HG03469 (cell line): ENCODE data around the gene FLT3LG.

Experiments used
- ATAC-seq: cut with Tn5 transposase; IDR thresholded peaks from one replicate; pipeline ENCODE4 v1.9.1; 2021; ENCODE audit warnings: mild to moderate bottlenecking, moderate library complexity, moderate number of reproducible peaks; ENCODE audit not compliant: unreplicated experiment

FLT3LG gene

GRCh38 chr19:49473868-49474541 is at the start of gene FLT3LG:
TSS of gene FLT3LG (plus strand) at chr19:49474215. CDS start at chr19:49474640, 425 bp downstream.
- ATAC-seq = no peak

GRCh38 chr19:49425178-49425577 is 48.8 kb upstream of the FLT3LG start, which contains the start of gene GFY:
TSS of gene GFY (plus strand) at chr19:49425388. CDS start at chr19:49426431, 1,043 bp downstream.
- no peak for ATAC-seq

GRCh38 chr19:49425922-49426592 is 48.0 kb upstream of the FLT3LG start:
- no peak for ATAC-seq

GRCh38 chr19:49427339-49427738 is 46.7 kb upstream of the FLT3LG start:
- ATAC-seq = no peak

GRCh38 chr19:49427855-49428546 is 46.0 kb upstream of the FLT3LG start:
- ATAC-seq = no peak

- no peak for ATAC-seq
These were observed 45.2 kb upstream of the FLT3LG start for GRCh38 chr19:49428547-49429451.

- ATAC-seq = no peak
These were observed 43.8 kb upstream of the FLT3LG start for GRCh38 chr19:49430172-49430677.

- ATAC-seq = no peak
These were observed 43.2 kb upstream of the FLT3LG start for GRCh38 chr19:49430678-49431329.

GRCh38 chr19:49431330-49431749 is 42.7 kb upstream of the FLT3LG start:
- no peak for ATAC-seq

- ATAC-seq = no peak
These were observed 41.6 kb upstream of the FLT3LG start for GRCh38 chr19:49432141-49433073.

- no peak for ATAC-seq
These were observed 40.6 kb upstream of the FLT3LG start for GRCh38 chr19:49433240-49433901.

- ATAC-seq = no peak
These were observed 39.0 kb upstream of the FLT3LG start for GRCh38 chr19:49434907-49435583.

- ATAC-seq = no peak
These were observed 38.3 kb upstream of the FLT3LG start for GRCh38 chr19:49435670-49436069.

GRCh38 chr19:49436381-49437017 is 37.5 kb upstream of the FLT3LG start:
- ATAC-seq = no peak

- no peak for ATAC-seq
These were observed 36.8 kb upstream of the FLT3LG start for GRCh38 chr19:49437231-49437630.

- ATAC-seq = no peak
These were observed 35.8 kb upstream of the FLT3LG start for GRCh38 chr19:49438261-49438660.

- ATAC-seq = no peak
These were observed 34.2 kb upstream of the FLT3LG start for GRCh38 chr19:49439836-49440235.
